OCI-LY1 (cell line): ENCODE data around the gene PARD3.

Experiments
- H2AFZ ChIP-seq: fragments of 200-600 bp; sonication (generic), shearing (Covaris generic); 2 replicates; pipeline ENCODE4 v1.6.0; 2014; ENCODE audit warnings: antibody characterized with exemption, mild to moderate bottlenecking, low read length
- H3F3A ChIP-seq: fragments of 200-600 bp; sonication (generic), shearing (Covaris generic); 2 replicates; pipeline ENCODE4 v1.6.0; 2014; ENCODE audit warnings: mild to moderate bottlenecking, antibody characterized with exemption, low read length, moderate library complexity; ENCODE audit not compliant: insufficient read depth
- H3K27ac ChIP-seq: fragments of 200-600 bp; sonication (generic); 2 replicates; pipeline ENCODE4 v1.5.1; 2014; ENCODE audit warnings: low read length, mixed run types, mild to moderate bottlenecking, low read depth; ENCODE audit not compliant: poor library complexity, severe bottlenecking
- H3K27me3 ChIP-seq: fragments of 200-600 bp; sonication (generic); 2 replicates; pipeline ENCODE4 v1.6.0; 2014; ENCODE audit warnings: antibody characterized with exemption, mild to moderate bottlenecking, low read length, moderate library complexity; ENCODE audit not compliant: insufficient read depth
- H3K36me3 ChIP-seq: fragments of 200-600 bp; sonication (generic); 2 replicates; pipeline ENCODE4 v1.6.1; 2014; ENCODE audit warnings: mild to moderate bottlenecking, antibody characterized with exemption, low read length, moderate library complexity, mixed read lengths; ENCODE audit not compliant: insufficient read depth
- H3K4me1 ChIP-seq: fragments of 200-600 bp; sonication (generic); 2 replicates; pipeline ENCODE4 v1.5.1; 2014; ENCODE audit warnings: mild to moderate bottlenecking, low read length, moderate library complexity; ENCODE audit not compliant: insufficient read depth, severe bottlenecking
- H3K4me2 ChIP-seq: fragments of 200-600 bp; sonication (generic), shearing (Covaris generic); 2 replicates; pipeline ENCODE4 v1.6.1; 2014; ENCODE audit warnings: low read length
- H3K4me3 ChIP-seq: fragments of 200-600 bp; sonication (generic); 2 replicates; pipeline ENCODE4 v1.5.1; 2014; ENCODE audit warnings: low read length, low read depth, mild to moderate bottlenecking, mixed read lengths; ENCODE audit not compliant: poor library complexity, severe bottlenecking
- H3K79me2 ChIP-seq: fragments of 200-600 bp; shearing (Covaris generic); 2 replicates; pipeline ENCODE4 v1.6.1; 2016; ENCODE audit warnings: mixed run types, low read length, mixed read lengths; ENCODE audit not compliant: insufficient read depth
- H3K9ac ChIP-seq: fragments of 200-600 bp; sonication (generic), shearing (Covaris generic); 2 replicates; pipeline ENCODE4 v1.6.1; 2014; ENCODE audit warnings: mild to moderate bottlenecking, low read length, mixed read lengths
- H3K9me2 ChIP-seq: fragments of 200-600 bp; sonication (generic), shearing (Covaris generic); 2 replicates; pipeline ENCODE4 v1.6.1; 2014; ENCODE audit warnings: low read depth, mild to moderate bottlenecking, low read length, mixed read lengths
- H3K9me3 ChIP-seq: fragments of 200-600 bp; shearing (Covaris generic); 2 replicates; pipeline ENCODE4 v1.6.1; 2014; ENCODE audit warnings: low read length, mixed read lengths
- H4K20me1 ChIP-seq: fragments of 200-600 bp; sonication (generic), shearing (Covaris generic); 2 replicates; pipeline ENCODE4 v1.6.0; 2016; ENCODE audit warnings: mild to moderate bottlenecking, low read length; ENCODE audit not compliant: insufficient read depth
- CTCF ChIP-seq: fragments of 200-600 bp; sonication (generic), shearing (Covaris generic); IDR thresholded peaks from 2 replicates; pipeline ENCODE4 v1.5.1; 2017; ENCODE audit warnings: mild to moderate bottlenecking, antibody characterized with exemption, low read length, moderate library complexity, mixed read lengths
- EZH2 ChIP-seq: fragments of 200-600 bp; sonication (generic), shearing (Covaris generic); IDR thresholded peaks from 2 replicates; pipeline ENCODE4 v1.8.0; 2017; ENCODE audit warnings: borderline replicate concordance, mixed run types, mild to moderate bottlenecking, antibody characterized with exemption, low read length, moderate library complexity, mixed read lengths

PARD3 gene

GRCh38 chr10:34547695-34548094, 267.4 kb downstream of the PARD3 start:
- no peak overlapping the region for H3K4me2 ChIP-seq
- no peaks in the 10 kb centered on the region for H3K79me2 ChIP-seq
- TF ChIP-seq EZH2 (no peak), CTCF (no peak)

GRCh38 chr10:34547291-34547690, 267.8 kb downstream of the PARD3 start:
- Histone ChIP-seq H3K9me3 (no peaks in the 10 kb centered on the region), H4K20me1 (no peaks in the 10 kb centered on the region), H3K4me3 (no peak overlapping the region), H3K79me2 (no peaks in the 10 kb centered on the region), H3K27me3 (peaks cover 4% of the 10 kb centered on the region; the same call in 1 of the 2 replicates), H3K36me3 (no peaks in the 10 kb centered on the region), H3K9me2 (no peaks in the 10 kb centered on the region), H3K4me1 (no peaks in the 10 kb centered on the region), H2AFZ (no peak overlapping the region), H3K9ac (no peak overlapping the region), H3F3A (no peaks in the 10 kb centered on the region), H3K4me2 (no peak overlapping the region), H3K27ac (no peak overlapping the region)
- no peak for TF ChIP-seq EZH2
- no peak for TF ChIP-seq CTCF

More at GRCh38 chr10:34547695-34548094, 267.4 kb downstream of the PARD3 start:
- no peaks in the 10 kb centered on the region for H3K9me2 ChIP-seq
- no peak overlapping the region for H3K9ac ChIP-seq
- H3F3A ChIP-seq: no peaks in the 10 kb centered on the region
- H4K20me1 ChIP-seq: no peaks in the 10 kb centered on the region
- H3K4me3 ChIP-seq: no peak overlapping the region
- H3K36me3 ChIP-seq: no peaks in the 10 kb centered on the region
- peaks cover 4% of the 10 kb centered on the region; the same call in 1 of the 2 replicates for H3K27me3 ChIP-seq
- H3K4me1 ChIP-seq: no peaks in the 10 kb centered on the region
- H3K27ac ChIP-seq: no peak overlapping the region
- no peaks in the 10 kb centered on the region for H3K9me3 ChIP-seq
- no peak overlapping the region for H2AFZ ChIP-seq

- Histone ChIP-seq H4K20me1 (no peaks in the 10 kb centered on the region), H3K27ac (no peak overlapping the region), H3K36me3 (no peaks in the 10 kb centered on the region), H3K4me3 (no peak overlapping the region), H3K4me1 (no peaks in the 10 kb centered on the region), H3K79me2 (no peaks in the 10 kb centered on the region), H3K27me3 (peaks cover 4% of the 10 kb centered on the region; the same call in 1 of the 2 replicates), H3K9me3 (no peaks in the 10 kb centered on the region), H3K4me2 (no peak overlapping the region), H2AFZ (no peak overlapping the region), H3K9me2 (no peaks in the 10 kb centered on the region), H3F3A (no peaks in the 10 kb centered on the region), H3K9ac (no peak overlapping the region)
- TF ChIP-seq EZH2: no peak
- no peak for TF ChIP-seq CTCF
Measured at GRCh38 chr10:34544400-34544799, 270.7 kb downstream of the PARD3 start.
